A549 (cell line): ENCODE measurements around the gene THEM5. TPM values are rescaled to one million over a fixed set of nuclear protein-coding genes. Genes with fewer than 3 reads are reported as not detected.

Source experiments
- ATAC-seq, 2 experiments: fragments of 200-7000 bp in 1 of 2; fragments of >200 bp in 1 of 2; cut with Nextera tagmentation in 1 of 2; cut with Tn5 transposase in 1 of 2; 3 replicates each; pipeline versions ENCODE4 v1.8.0 to v1.9.1; 2018 to 2020; ENCODE audit warnings: mild to moderate bottlenecking in 1 of 2, moderate library complexity in 1 of 2
- CTCF ChIA-PET: fragments of 300-600 bp; sonication (Branson Sonifier 250); formaldehyde crosslinking; extraction: SDS; loops from one replicate; lab custom pipeline; 2021; ENCODE audit warnings: antibody characterized with exemption, inconsistent platforms; lab: Yijun Ruan, JAX
- POLR2A ChIA-PET: fragments of 350-600 bp; formaldehyde crosslinking; extraction: SDS; loops from one replicate; lab custom pipeline; 2021; ENCODE audit warnings: antibody characterized with exemption, inconsistent platforms; lab: Yijun Ruan, JAX
- DNase-seq, 2 experiments: peaks; one replicate each; pipeline versions ENCODE4 v3.0.0 to v3.0.0-alpha.2; 2011 to 2016; ENCODE audit warnings: low read depth in 1 of 2, low spot score in 1 of 2
- FAIRE-seq: peaks from 2 replicates; lab custom pipeline; 2011; peaks lifted over from hg19 to GRCh38; lab: Jason Lieb, UNC
- H3K27ac ChIP-seq, 2 experiments: fragments of >200 bp; sonication (Bioruptor Twin); formaldehyde crosslinking; 3 replicates each; pipeline ENCODE4 v1.5.1; 2016 to 2017
- H3K4me1 ChIP-seq: fragments of >200 bp; sonication (Bioruptor Twin); formaldehyde crosslinking; 3 replicates; pipeline ENCODE4 v1.6.1; 2016
- H3K4me2 ChIP-seq: fragments of >200 bp; sonication (Bioruptor Twin); formaldehyde crosslinking; 3 replicates; pipeline ENCODE4 v1.6.1; 2016
- H3K4me3 ChIP-seq: fragments of >200 bp; sonication (Bioruptor Twin); formaldehyde crosslinking; 3 replicates; pipeline ENCODE4 v1.5.1; 2016
- H3K9me3 ChIP-seq: fragments of >200 bp; sonication (Bioruptor Twin); formaldehyde crosslinking; 3 replicates; pipeline ENCODE4 v1.6.1; 2016
- BCL3 ChIP-seq: fragments of >200 bp; sonication (Bioruptor Twin); formaldehyde crosslinking; IDR thresholded peaks from 3 replicates; pipeline ENCODE4 v1.6.1; 2016
- CBX8 ChIP-seq: fragments of 200-600 bp; sonication (generic); IDR thresholded peaks from 2 replicates; pipeline ENCODE4 v1.6.1; 2016
- CEBPB ChIP-seq, 2 experiments: fragments of >200 bp in 1 of 2; sonication (Bioruptor Twin) in 1 of 2; formaldehyde crosslinking in 1 of 2; IDR thresholded peaks; 2 replicates each; pipeline ENCODE4 v1.6.1; 2012 to 2016
- E2F6 ChIP-seq: IDR thresholded peaks from 2 replicates; pipeline ENCODE4 v1.6.1; 2012; ENCODE audit warnings: low read depth, borderline replicate concordance
- EHMT2 ChIP-seq: fragments of 200-600 bp; sonication (generic); IDR thresholded peaks from 2 replicates; pipeline ENCODE4 v1.6.1; 2016; ENCODE audit warnings: antibody characterized with exemption, low read depth, mild to moderate bottlenecking, moderate library complexity
- EP300 ChIP-seq, 2 experiments: fragments of >200 bp; sonication (Bioruptor Twin); formaldehyde crosslinking; IDR thresholded peaks; 2 replicates in 1 of 2; 3 replicates in 1 of 2; pipeline ENCODE4 v1.6.1; 2016 to 2017
- FOSL2 ChIP-seq, 2 experiments: fragments of 450-650 bp in 1 of 2; fragments of >200 bp in 1 of 2; sonication (Bioruptor Twin) in 1 of 2; formaldehyde crosslinking; IDR thresholded peaks; 2 replicates each; pipeline versions ENCODE4 v1.5.0 to v1.6.1; 2016 to 2020; ENCODE audit warnings: mild to moderate bottlenecking in 1 of 2, moderate library complexity in 1 of 2
- GATA3 ChIP-seq: IDR thresholded peaks from 2 replicates; pipeline ENCODE4 v1.6.1; 2012; ENCODE audit warnings: borderline replicate concordance
- HDAC2 ChIP-seq: fragments of 200-600 bp; sonication (generic); IDR thresholded peaks from 2 replicates; pipeline ENCODE4 v1.6.1; 2016
- HEYL ChIP-seq: fragments of 250-450 bp; sonication (Bioruptor Pico); IDR thresholded peaks from 2 replicates; pipeline ENCODE4 v1.8.0; 2021; ENCODE audit warnings: mild to moderate bottlenecking, moderate library complexity
- HMGXB4 ChIP-seq: fragments of 250-450 bp; sonication (Bioruptor Pico); IDR thresholded peaks from 2 replicates; pipeline ENCODE4 v1.5.0; 2021; ENCODE audit warnings: mild to moderate bottlenecking, moderate library complexity, borderline replicate concordance
- JUNB ChIP-seq: fragments of >200 bp; sonication (Bioruptor Twin); formaldehyde crosslinking; IDR thresholded peaks from 2 replicates; pipeline ENCODE4 v1.6.1; 2016
- KDM1A ChIP-seq: fragments of 200-600 bp; sonication (generic); IDR thresholded peaks from 2 replicates; pipeline ENCODE4 v1.6.1; 2016; ENCODE audit warnings: low read depth, mild to moderate bottlenecking
- KDM5A ChIP-seq: fragments of 200-600 bp; sonication (generic); IDR thresholded peaks from 2 replicates; pipeline ENCODE4 v1.6.1; 2016; ENCODE audit warnings: antibody characterized with exemption, mild to moderate bottlenecking
- MAZ ChIP-seq: fragments of 150-350 bp; IDR thresholded peaks from 2 replicates; pipeline ENCODE4 v1.6.1; 2014; ENCODE audit warnings: antibody characterized with exemption, low read depth, low read length, borderline replicate concordance
- POLR2A ChIP-seq: IDR thresholded peaks from 2 replicates; pipeline ENCODE4 v1.6.1; 2012; ENCODE audit warnings: mild to moderate bottlenecking, low read length
- POLR2AphosphoS2 ChIP-seq: conservative IDR thresholded peaks from 2 replicates; pipeline ENCODE4 v1.6.1; 2012; ENCODE audit warnings: low read length, improper control_type of control experiment, inconsistent platforms
- RARB ChIP-seq: fragments of 250-450 bp; sonication (Bioruptor Pico); IDR thresholded peaks from 2 replicates; pipeline ENCODE4 v1.8.0; 2021; ENCODE audit warnings: mild to moderate bottlenecking, moderate library complexity
- RFX5 ChIP-seq: fragments of 450-650 bp; IDR thresholded peaks from 2 replicates; pipeline ENCODE4 v1.7.1; 2014; ENCODE audit warnings: antibody characterized with exemption, mild to moderate bottlenecking, moderate library complexity
- SMC3 ChIP-seq: fragments of >200 bp; sonication (Bioruptor Twin); formaldehyde crosslinking; IDR thresholded peaks from 3 replicates; pipeline ENCODE4 v1.6.1; 2018; ENCODE audit warnings: inconsistent platforms
- ZC3H11A ChIP-seq: fragments of 450-650 bp; IDR thresholded peaks from 2 replicates; pipeline ENCODE4 v1.6.1; 2014; ENCODE audit warnings: antibody characterized with exemption, mild to moderate bottlenecking
- ZFP36 ChIP-seq: fragments of 450-650 bp; IDR thresholded peaks from 2 replicates; pipeline ENCODE4 v1.6.1; 2014; ENCODE audit warnings: borderline replicate concordance; ENCODE audit not compliant: partially characterized antibody
- ZNF302 ChIP-seq: fragments of 250-450 bp; sonication (Bioruptor Pico); IDR thresholded peaks from 2 replicates; pipeline ENCODE4 v1.9.0; 2021; ENCODE audit warnings: inconsistent platforms, mild to moderate bottlenecking, moderate library complexity
- ZSCAN20 ChIP-seq: fragments of 250-450 bp; sonication (Bioruptor Pico); IDR thresholded peaks from 2 replicates; pipeline ENCODE4 v1.8.0; 2022; ENCODE audit warnings: mild to moderate bottlenecking, moderate library complexity
- WGBS: methylation state at CpG from one replicate; pipeline ENCODE4 v1.1.6; 2017; ENCODE audit errors: missing lambda C conversion rate; 5-methylcytosine and 5-hydroxymethylcytosine counted together
- polyA plus RNA-seq, 4 experiments: library from polyadenylated mRNA; depleted of rRNA in 3 of 4; stranded (reverse); fragments of >200 nt; fragmentation: RNase III in 1 of 4; extraction: RNeasy Plus Mini Kit Qiagen cat#74134 plus additional on column Dnase treatment in 1 of 4; gene quantifications; 2 replicates in 3 of 4; 3 replicates in 1 of 4; pipeline ENCODE4 v1.2.3, GENCODE V29; 2011 to 2017

Gene THEM5
- polyA plus RNA-seq, 2 of the 4 experiments (the other 2 are of a cell fraction), result not detected

- 46% methylated on average over 2 of the region's 2 CpGs for WGBS
- no peak overlapping the region for H3K4me3 ChIP-seq
- ATAC-seq (no peak), FAIRE-seq (no peak), DNase-seq (no peak)
- H3K4me1 ChIP-seq, result peaks cover 16% of the 10 kb centered on the region
- no peaks in the 10 kb centered on the region for H3K9me3 ChIP-seq
- peak overlapping the region; percentile 18; the same call in 1 of the 3 replicates for H3K4me2 ChIP-seq
- H3K27ac ChIP-seq, result peak overlapping the region in 1 of 2 experiments; percentile 70; a peak in 4 of 6 replicates
- ChIA-PET POLR2A (no interaction called here), CTCF (interaction anchor here (0.5 to 8.7 kb wide), 6 partner anchors 10 to 517 kb away, joined by 3 to 77 read pairs (median 5); no protein-coding TSS in a partner anchor)
- TF ChIP-seq ZSCAN20 (no peak), POLR2A (no peak), HEYL (CRISPR knock-in tag) (no peak), FOSL2 (IDR thresholded peaks at IDR 0.05) (no peak), FOSL2 (CRISPR knock-in tag; IDR thresholded peaks at IDR 0.05) (no peak), ZNF302 (CRISPR knock-in tag) (no peak), MAZ (no peak), RFX5 (no peak), POLR2AphosphoS2 (no peak), EHMT2 (no peak), EP300 (IDR thresholded peaks at IDR 0.05) (no peak), KDM1A (no peak), CEBPB (IDR thresholded peaks at IDR 0.05) (no peak), ZFP36 (no peak)
These were observed 32.6 kb downstream of the THEM5 start for GRCh38 chr1:151820940-151821339.

GRCh38 chr1:151819976-151820623 lies 33.4 kb downstream of the THEM5 start:
- TF ChIP-seq MAZ (no peak), CBX8 (no peak), FOSL2 (IDR thresholded peaks at IDR 0.05) (no peak), FOSL2 (CRISPR knock-in tag; IDR thresholded peaks at IDR 0.05) (no peak), RARB (no peak), KDM1A (no peak), HDAC2 (no peak), ZC3H11A (no peak), E2F6 (no peak), SMC3 (no peak), BCL3 (no peak), KDM5A (no peak), GATA3 (no peak), JUNB (no peak), HMGXB4 (CRISPR knock-in tag) (no peak), RFX5 (no peak)
- no peaks in the 10 kb centered on the region for H3K9me3 ChIP-seq
- peaks cover 16% of the 10 kb centered on the region for H3K4me1 ChIP-seq
- peak in 1 of 2 experiments; percentile 15 for DNase-seq
- 48% methylated on average over 7 of the region's 7 CpGs for WGBS
- ChIA-PET CTCF (interaction anchor here (1.1 to 8.7 kb wide), 5 partner anchors 10 to 226 kb away, joined by 3 to 77 read pairs (median 6); no protein-coding TSS in a partner anchor), POLR2A (no interaction called here)
- no peak for FAIRE-seq
- ATAC-seq, result peak; percentile 29 to 40; a peak in 1 of 6 replicates
- peak overlapping the region in 1 of 2 experiments; percentile 70; a peak in 4 of 6 replicates for H3K27ac ChIP-seq
- H3K4me2 ChIP-seq, result peak overlapping the region; percentile 18; the same call in 1 of the 3 replicates
- H3K4me3 ChIP-seq, result no peak overlapping the region
